MM.1S (cell line): ENCODE data around the gene MYO1H.

Experiments
- EZH2 ChIP-seq: fragments of 300-600 bp; sonication (generic); optimal IDR thresholded peaks from 2 replicates; pipeline ENCODE3; 2017; ENCODE audit warnings: low read depth, mild to moderate bottlenecking, antibody characterized with exemption, low read length, mixed read lengths
- EZH2phosphoT487 ChIP-seq: fragments of 300-600 bp; sonication (generic); IDR thresholded peaks from 2 replicates; pipeline ENCODE4 v1.6.1; 2018; ENCODE audit warnings: antibody characterized with exemption, low read length
- TF ChIP-seq, protein P1 (sequence below): fragments of 300-600 bp; sonication (generic); IDR thresholded peaks from 2 replicates; pipeline ENCODE4 v1.5.1; 2016; ENCODE audit warnings: antibody characterized with exemption, low read length, mixed read lengths

DNA sequence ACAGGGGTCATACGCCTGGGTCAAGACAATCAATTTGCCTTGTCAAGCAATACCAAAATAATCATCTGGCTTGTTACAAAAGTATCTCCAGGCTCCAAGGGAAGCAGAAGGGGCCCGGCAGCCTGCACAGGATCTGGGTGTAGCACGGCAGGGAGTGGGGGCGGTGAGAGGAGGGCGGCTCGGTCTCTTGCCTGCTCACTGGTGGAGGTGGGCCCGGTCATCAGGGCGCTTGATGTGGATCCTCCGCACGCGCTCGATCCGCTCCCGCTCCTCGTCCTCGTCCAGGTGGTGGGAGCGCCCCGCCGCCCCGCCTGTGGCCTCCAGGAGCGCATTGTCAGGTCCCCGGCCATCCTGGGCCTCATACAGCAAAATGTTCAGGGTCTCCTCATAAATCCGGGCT lies 103.7 kb downstream of the MYO1H start:
- no peak for TF ChIP-seq EZH2
- TF ChIP-seq, protein P1, sequence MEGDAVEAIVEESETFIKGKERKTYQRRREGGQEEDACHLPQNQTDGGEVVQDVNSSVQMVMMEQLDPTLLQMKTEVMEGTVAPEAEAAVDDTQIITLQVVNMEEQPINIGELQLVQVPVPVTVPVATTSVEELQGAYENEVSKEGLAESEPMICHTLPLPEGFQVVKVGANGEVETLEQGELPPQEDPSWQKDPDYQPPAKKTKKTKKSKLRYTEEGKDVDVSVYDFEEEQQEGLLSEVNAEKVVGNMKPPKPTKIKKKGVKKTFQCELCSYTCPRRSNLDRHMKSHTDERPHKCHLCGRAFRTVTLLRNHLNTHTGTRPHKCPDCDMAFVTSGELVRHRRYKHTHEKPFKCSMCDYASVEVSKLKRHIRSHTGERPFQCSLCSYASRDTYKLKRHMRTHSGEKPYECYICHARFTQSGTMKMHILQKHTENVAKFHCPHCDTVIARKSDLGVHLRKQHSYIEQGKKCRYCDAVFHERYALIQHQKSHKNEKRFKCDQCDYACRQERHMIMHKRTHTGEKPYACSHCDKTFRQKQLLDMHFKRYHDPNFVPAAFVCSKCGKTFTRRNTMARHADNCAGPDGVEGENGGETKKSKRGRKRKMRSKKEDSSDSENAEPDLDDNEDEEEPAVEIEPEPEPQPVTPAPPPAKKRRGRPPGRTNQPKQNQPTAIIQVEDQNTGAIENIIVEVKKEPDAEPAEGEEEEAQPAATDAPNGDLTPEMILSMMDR: no peak
- no peak for TF ChIP-seq EZH2phosphoT487
